GM19372 (cell line): Measurements from ENCODE around the gene RAP1GAP2.
"Not testable (repeated sequence)": the region's sequence is repeated elsewhere in the genome, so short reads cannot be mapped to it uniquely, and the experiment has no call there.

Experiments used
- ATAC-seq: cut with Tn5 transposase; IDR thresholded peaks from one replicate; pipeline ENCODE4 v1.9.1; 2021; ENCODE audit warnings: mild to moderate bottlenecking, low read depth, moderate library complexity; ENCODE audit not compliant: unreplicated experiment

Gene RAP1GAP2

GRCh38 chr17:2814049-2814448 is 17.8 kb downstream of the RAP1GAP2 start:
- no peak for ATAC-seq

- no peak for ATAC-seq
These were observed 18.5 kb downstream of the RAP1GAP2 start for GRCh38 chr17:2814481-2815341.

GRCh38 chr17:2815781-2816185 is 19.5 kb downstream of the RAP1GAP2 start:
- no peak for ATAC-seq

GRCh38 chr17:2816688-2817087 is 20.4 kb downstream of the RAP1GAP2 start:
- no peak for ATAC-seq

GRCh38 chr17:2819294-2819693 is 23.1 kb downstream of the RAP1GAP2 start:
- not testable (repeated sequence) for ATAC-seq

- no peak for ATAC-seq
These were observed 23.8 kb downstream of the RAP1GAP2 start for GRCh38 chr17:2819921-2820501.

GRCh38 chr17:2821868-2822267 is 25.6 kb downstream of the RAP1GAP2 start:
- no peak for ATAC-seq

- ATAC-seq = no peak
These were observed 26.1 kb downstream of the RAP1GAP2 start for GRCh38 chr17:2822358-2822757.

GRCh38 chr17:2825253-2825970 is 29.2 kb downstream of the RAP1GAP2 start:
- no peak for ATAC-seq

- ATAC-seq = no peak
These were observed 32.3 kb downstream of the RAP1GAP2 start for GRCh38 chr17:2828397-2829038.

GRCh38 chr17:2830678-2831077 is 34.4 kb downstream of the RAP1GAP2 start:
- ATAC-seq = no peak

GRCh38 chr17:2835780-2836179 is 39.5 kb downstream of the RAP1GAP2 start:
- no peak for ATAC-seq

GRCh38 chr17:2837147-2837561 is 40.9 kb downstream of the RAP1GAP2 start:
- no peak for ATAC-seq

- no peak for ATAC-seq
These were observed 45.4 kb downstream of the RAP1GAP2 start for GRCh38 chr17:2841606-2842005.

GRCh38 chr17:2842464-2842863 is 46.2 kb downstream of the RAP1GAP2 start:
- ATAC-seq = no peak

- ATAC-seq = no peak
These were observed 48.2 kb downstream of the RAP1GAP2 start for GRCh38 chr17:2844416-2844815.

- no peak for ATAC-seq
These were observed 51.4 kb downstream of the RAP1GAP2 start for GRCh38 chr17:2847381-2848333.

- ATAC-seq = no peak
These were observed 53.1 kb downstream of the RAP1GAP2 start for GRCh38 chr17:2849327-2849670.

GRCh38 chr17:2850991-2851390 is 54.8 kb downstream of the RAP1GAP2 start:
- no peak for ATAC-seq

GRCh38 chr17:2851615-2852014 is 55.4 kb downstream of the RAP1GAP2 start:
- no peak for ATAC-seq
